Prostate gland (tissue), 2 donors: Measurements from ENCODE around the gene SORT1.

Source experiments
- POLR2A ChIP-seq: fragments of 450-650 bp; IDR thresholded peaks from one replicate; pipeline ENCODE4 v1.6.1; 2016; ENCODE audit warnings: antibody characterized with exemption, mild to moderate bottlenecking
- TF ChIP-seq, protein P1 (sequence below), 4 experiments: fragments of 200-600 bp in 2 of 4; fragments of 450-650 bp in 2 of 4; sonication (generic) in 2 of 4; IDR thresholded peaks; 1 replicate in 3 of 4; 2 replicates in 1 of 4; pipeline ENCODE4 v1.5.1; 2016 to 2019; ENCODE audit warnings: antibody characterized with exemption in 4 of 4, mild to moderate bottlenecking in 2 of 4, moderate library complexity in 2 of 4

DNA sequence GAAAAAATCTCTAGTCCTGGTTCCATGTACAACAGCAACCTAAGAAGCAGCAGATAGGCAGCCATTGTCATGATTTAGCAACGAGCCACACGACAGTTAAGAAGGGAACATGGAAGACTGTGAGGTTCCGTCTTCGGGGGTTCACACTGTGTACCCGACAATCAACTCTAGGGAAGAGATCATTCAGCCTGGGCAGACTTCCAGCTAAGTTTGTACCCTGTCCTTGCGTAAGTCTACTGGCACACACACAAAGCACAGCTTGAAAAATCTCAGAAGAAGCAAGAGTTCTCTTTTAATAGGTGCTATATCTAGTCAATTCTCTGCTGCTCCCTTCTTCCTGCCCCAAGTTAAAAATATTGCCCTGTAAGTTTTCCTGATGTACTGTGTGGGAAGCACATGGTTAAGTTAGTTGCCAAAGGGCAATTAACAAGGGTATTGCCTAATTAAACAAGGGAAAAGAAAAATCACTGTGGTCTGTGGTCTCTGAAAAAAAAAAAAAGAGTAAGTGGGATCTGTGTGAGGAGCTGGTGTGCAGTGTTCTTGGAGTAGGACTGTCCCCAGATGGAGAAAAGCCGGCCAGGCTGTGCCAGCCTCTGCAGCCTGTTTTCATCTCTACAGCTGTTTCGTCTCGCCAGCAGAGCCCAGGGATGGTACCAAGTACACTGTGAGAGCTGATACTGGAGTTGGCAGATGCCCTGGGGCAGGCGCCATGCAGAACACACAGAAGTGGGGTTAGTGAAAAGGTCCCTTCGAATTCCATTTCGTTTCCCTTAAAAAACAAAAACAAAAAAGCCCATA lies 84.5 kb downstream of the SORT1 start:
- TF ChIP-seq POLR2A: no peak
- TF ChIP-seq, protein P1, sequence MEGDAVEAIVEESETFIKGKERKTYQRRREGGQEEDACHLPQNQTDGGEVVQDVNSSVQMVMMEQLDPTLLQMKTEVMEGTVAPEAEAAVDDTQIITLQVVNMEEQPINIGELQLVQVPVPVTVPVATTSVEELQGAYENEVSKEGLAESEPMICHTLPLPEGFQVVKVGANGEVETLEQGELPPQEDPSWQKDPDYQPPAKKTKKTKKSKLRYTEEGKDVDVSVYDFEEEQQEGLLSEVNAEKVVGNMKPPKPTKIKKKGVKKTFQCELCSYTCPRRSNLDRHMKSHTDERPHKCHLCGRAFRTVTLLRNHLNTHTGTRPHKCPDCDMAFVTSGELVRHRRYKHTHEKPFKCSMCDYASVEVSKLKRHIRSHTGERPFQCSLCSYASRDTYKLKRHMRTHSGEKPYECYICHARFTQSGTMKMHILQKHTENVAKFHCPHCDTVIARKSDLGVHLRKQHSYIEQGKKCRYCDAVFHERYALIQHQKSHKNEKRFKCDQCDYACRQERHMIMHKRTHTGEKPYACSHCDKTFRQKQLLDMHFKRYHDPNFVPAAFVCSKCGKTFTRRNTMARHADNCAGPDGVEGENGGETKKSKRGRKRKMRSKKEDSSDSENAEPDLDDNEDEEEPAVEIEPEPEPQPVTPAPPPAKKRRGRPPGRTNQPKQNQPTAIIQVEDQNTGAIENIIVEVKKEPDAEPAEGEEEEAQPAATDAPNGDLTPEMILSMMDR (IDR thresholded peaks at IDR 0.05): no peak
